ENCODE measurements around the gene PDE4D. TPM values are rescaled to one million over a fixed set of nuclear protein-coding genes. Genes with fewer than 3 reads are reported as not detected.

The PDE4D gene
- polyA plus RNA-seq (ENCODE audit: insufficient read length in 4 of 4): 10 to 100 TPM; 19.4 to 35.9 (median 23.1) TPM

DNA sequence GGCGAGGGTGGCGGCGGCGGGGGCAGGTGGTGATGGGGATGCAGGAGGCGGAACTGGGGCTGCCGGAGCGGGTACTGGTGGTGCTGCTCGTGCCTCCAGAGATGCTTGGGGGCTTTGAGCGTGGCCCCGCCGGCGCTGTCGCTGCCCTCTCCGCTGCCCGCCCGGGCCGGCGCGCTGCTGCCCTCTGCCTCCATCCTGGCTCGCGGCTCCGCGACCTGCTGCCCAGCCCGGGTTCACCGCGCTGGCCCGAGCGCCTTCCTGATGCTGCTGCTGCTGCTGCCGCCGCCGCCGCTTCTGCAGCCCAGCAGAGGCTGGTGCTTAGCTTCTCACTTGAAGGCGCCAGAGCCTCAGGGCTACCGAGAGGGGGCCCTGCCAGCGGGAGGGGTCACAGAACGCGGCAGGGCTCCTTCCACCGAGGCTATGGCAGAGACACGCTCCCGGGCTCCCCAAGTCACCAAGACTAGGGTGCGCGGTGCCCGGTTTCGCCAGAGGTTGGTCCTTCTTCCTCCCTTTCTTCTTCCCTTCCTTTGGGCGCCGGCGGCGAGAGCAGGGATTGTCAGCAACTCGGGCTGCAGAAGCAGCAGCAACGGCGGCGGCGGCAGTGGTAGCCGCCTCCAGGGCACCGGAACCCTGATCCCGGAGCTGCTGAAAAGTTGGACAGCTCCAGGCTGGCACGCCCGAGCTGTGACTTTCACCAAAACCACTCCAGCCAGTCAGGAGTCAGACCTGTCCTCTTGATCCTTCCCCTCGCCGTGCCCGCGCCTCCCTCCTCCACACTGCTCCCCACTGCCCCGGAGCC is at the start of gene PDE4D:
Gene PDE4D, minus strand, starts transcription at position 298 of the 799 bp plus-strand sequence.
- DNase-seq (ENCODE audit: low read depth in 4 of 4, low spot score in 2 of 4): peak; percentile 34 to 69 (median 51)

DNA sequence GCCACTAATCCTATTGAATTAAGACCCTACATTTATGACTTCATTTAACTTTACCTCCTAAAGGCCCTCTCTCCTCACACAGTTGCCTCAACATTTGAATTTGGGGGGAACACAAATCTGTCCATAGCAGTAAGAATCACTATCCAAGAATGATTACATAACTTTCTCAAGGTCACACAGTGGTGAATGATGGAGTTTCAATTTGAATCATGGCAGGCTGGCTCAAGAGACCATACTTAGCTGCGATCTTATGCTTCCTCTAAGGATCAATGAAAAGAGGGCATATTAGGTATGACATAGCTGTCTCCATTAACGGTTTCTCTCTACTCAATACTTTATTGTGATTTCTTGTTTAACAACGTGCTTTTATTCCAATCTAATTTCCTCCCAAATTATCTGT is 44.1 kb upstream of the PDE4D start:
- DNase-seq (ENCODE audit: low read depth in 4 of 4, low spot score in 2 of 4): no peak

DNA sequence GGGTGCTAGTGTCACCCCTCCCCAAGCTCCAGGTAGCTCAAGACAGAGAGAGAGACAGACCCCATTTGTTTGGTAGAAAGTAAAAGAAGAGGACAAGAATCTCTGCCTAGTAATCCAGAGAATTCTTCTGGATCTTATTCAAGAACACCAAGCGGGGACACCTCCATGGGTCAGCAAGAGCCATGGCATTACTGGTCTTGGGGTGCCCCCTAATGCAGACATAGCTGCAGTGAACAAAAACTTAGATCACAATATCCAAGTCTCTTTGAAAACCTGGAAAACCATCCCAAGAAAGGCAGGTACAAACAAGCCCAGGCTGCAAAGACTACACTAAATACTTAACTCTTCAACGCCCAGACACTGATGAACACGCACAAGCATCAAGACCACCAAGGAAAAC is 29.9 kb upstream of the PDE4D start:
- DNase-seq (ENCODE audit: low read depth in 4 of 4, low spot score in 2 of 4): no peak

DNA sequence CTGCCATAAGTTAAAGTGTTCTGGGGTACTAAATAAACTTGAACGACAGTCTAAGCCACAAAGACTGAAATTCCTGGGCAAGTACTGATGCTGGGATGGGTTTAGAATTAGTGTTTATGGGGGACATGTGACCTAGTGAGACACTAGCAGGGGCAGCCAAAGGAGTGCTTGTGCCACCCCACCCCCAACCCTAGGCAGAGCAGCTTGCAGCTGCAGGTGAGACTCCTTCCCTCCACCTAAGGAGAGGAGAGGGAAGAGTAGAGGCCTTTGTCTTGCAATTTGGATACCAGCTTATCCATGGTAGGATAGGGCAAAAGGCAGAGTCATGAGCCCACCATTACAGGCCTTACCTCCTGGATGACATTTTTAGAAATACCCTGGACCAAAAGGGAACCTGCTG is 28.7 kb upstream of the PDE4D start:
- no peak for DNase-seq (ENCODE audit: low read depth in 4 of 4, low spot score in 2 of 4)

DNA sequence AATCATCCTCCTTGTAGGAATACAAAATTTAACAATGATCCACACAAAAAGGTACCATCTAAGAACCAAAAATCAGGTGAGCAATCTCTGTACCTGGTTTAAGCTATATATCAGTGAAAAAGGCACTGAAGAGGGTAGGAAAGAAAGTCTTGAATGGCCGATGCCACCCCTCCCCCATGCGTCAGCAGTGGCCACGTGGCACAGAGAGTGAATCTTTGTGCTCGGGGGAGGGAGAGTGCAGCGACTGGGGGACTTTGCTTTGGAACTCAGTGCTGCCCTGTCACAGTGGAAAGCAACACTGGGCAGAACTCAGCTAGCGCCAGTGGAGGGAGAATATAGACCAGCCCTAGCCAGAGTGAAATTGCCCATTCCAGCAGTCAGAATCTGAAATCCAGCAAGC is 28.3 kb upstream of the PDE4D start:
- DNase-seq (ENCODE audit: low read depth in 4 of 4, low spot score in 2 of 4): no peak

DNA sequence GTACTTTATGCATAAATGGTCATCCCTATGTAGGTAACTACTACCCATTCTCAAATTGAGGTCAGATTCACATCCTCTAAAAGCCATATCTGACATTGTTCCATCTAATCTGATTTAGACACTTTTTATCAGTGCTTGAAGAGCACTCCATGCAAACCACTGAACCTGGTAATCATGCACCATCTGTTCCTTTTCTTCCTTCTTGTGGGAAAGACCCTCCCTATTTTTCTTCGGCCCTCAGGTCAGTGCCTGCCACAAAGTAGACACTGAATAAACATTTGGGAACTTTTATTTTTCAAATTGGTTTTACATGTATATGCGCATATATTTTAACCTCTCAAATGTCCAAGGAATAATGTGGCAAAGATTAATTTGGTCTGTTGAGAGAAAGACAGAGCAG is 26.0 kb upstream of the PDE4D start:
- DNase-seq (ENCODE audit: low read depth in 4 of 4, low spot score in 2 of 4): no peak

DNA sequence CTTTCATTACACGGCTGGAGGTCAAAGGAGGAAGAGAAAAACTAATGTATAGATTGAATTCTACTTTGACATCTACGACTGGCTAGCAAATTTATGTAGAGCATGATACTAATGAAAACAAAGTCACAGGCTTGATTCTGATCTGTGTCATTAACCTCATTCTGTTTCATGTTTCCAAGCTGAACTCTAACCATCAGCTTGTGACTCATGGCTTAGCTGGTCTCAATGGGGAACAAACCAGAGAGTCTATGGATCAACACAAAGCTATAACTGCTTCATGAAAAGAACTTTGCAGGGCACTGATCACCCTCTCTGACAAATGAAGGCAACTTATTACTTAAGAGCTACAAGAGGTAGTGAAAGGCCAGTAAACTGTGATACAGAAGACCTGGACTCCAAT is 23.6 kb upstream of the PDE4D start:
- DNase-seq (ENCODE audit: low read depth in 4 of 4, low spot score in 2 of 4): no peak

DNA sequence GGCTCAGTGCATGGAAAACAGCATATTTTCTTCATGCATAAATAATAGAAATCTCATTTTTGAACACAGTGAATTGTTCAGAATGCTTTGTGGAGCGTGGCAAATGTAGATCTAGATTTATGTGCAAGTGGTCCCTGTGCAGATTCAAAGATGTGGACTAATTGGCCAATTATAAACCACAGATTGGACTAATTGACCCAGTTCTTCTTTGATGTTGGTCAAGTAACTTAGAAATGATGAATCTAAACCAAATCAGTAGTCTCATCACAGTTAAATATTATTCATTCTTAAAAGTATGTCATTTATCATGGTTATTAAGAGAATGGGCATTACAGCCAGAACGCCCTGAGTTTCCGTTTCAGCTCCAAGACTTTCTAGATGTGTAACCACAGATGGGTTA is 11.7 kb upstream of the PDE4D start:
- DNase-seq (ENCODE audit: low read depth in 4 of 4, low spot score in 2 of 4): no peak

DNA sequence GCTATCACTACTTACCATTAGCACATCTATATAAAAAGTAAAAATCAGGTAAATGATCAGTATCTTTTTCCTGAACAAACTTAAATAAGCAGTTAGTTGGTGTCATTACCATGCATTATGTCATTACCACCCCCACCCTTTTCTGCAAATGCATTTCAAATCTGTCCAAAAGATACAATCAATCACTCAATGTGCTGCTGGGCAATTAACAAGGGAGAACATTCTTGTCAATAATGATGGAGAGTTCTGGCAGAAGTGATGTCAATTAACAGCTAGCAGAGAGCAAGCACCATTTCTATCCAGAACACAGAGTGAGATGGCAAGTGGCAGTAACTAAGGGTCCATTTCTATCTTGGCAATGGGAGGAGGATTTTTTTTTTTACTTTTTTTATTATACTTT is 3.5 kb upstream of the PDE4D start:
- no peak for DNase-seq (ENCODE audit: low read depth in 4 of 4, low spot score in 2 of 4)

DNA sequence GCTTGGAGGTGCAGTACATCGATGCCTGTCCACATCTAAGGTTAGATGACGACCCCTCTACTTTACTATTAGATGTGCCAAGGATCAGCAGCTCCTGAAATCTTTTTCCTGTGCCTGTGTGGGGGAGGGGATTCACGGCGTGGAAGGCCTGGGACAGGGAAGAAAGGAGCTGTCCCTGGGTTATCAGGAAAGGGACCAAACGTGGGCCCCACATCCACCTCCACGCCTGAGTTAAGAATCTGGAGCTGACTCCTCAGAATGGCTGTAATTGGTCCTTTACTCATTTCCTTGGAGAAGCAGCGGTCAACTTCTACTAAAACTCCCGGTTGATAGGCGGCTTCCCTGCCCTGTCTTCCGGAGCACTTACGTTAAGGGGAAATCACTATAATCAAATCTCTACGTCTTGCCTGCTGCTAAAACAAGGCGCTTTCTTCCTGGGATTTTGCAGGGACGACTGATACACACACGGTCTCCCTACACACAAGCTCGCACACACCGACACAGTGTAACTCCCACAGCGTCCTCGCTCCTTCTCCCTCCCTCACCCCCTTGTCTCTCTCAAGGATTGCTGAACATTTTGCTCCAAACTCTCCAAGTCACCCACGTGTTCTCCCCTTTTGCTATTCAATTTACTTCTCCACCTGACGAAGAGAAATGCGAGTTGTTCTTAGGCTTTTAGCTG is 1.4 kb downstream of the PDE4D start:
- DNase-seq (ENCODE audit: low read depth in 4 of 4, low spot score in 2 of 4): no peak

DNA sequence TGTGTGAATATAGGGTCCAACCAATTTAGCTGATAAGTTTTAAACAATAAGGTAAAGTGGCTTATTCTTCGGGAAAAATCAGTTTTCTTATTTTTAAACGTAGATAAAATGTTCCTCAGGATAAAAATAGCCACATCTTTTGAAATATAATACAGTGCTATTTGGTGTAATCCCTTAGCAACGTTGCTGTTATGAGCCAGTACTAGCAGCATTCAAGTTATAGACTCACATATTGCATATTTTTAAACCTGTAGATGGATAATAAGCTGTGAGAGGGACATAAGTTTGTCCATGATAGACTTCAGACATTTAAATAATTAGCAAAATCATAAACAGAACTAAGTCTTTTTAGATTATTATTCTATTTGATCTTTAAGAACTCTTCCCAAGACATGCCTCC is 6.3 kb downstream of the PDE4D start:
- no peak for DNase-seq (ENCODE audit: low read depth in 4 of 4, low spot score in 2 of 4)

DNA sequence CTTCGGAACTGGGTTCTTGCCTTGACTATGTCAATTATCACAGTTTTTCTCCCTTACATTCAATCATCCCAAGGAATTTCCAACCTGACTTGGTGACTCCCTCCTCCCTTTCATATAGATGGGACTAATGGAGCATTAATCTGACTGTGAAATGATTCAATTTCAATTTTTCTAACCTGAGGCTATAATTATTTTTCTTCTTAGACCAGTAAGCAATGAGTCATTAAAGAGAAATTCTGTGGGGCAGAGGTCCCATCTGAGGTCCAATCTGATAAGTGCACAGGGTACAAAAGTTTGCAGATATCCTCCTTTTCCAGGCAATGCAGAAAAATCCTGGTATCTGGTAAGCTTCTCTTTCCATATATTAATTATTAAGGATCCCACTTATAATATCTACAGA is 18.9 kb downstream of the PDE4D start:
- no peak for DNase-seq (ENCODE audit: low read depth in 4 of 4, low spot score in 2 of 4)

DNA sequence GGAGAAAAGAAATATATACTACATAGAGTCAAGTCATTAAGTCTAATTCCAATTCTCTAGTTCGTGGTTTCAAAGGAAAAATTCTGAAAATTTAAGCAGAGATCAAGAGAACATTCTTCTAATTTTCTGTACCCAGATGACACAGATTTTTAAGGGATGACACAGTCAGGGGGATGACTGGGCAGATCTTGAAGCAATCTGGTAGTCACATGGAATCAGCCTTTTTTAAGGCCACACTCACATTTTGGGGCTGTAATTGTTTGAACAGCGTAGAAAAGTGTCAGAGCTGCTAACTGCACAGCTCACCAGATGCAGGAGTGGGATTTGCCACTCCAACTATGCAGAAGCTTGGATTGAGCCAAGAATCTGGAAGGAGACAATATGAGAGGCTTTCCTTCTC is 20.4 kb downstream of the PDE4D start:
- DNase-seq (ENCODE audit: low read depth in 4 of 4, low spot score in 2 of 4): no peak

DNA sequence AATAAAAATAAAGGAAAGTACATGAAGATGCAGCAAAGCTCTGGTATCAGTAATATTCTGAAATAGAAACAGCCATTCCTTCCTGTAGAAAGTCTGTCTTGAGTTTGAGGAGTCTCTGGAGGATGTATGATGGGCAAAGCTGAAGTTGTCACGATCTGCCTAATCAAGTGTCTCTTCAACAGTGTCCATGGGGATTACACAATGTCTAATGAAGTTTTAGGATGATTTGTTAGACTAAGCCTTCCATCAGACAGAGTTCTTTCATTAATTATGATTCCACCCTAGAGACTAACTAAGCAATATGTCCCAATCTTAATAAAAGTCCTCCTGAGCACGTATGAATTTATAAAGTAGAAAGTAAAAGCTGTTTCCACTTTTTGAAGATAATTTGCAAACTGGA is 26.9 kb downstream of the PDE4D start:
- DNase-seq (ENCODE audit: low read depth in 4 of 4, low spot score in 2 of 4): no peak

DNA sequence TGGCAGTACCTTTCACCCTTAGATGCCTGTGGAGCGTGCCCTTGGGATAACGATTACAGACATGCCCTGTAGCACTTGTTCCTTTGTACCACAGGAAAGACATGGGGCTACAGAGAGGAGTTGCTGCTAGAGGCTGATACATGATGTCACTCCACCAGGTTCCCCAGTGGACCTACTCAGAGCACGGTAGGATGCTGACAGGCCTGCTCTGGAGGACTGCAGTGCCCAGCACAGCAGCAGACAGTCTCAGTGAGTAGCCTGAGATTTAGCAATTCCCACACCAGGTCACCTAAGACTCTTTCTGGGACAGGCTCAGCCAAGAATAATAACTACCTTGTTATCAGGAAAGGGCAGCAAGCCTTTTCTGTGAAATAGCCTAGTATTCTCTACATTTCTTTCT is 28.8 kb downstream of the PDE4D start:
- no peak for DNase-seq (ENCODE audit: low read depth in 4 of 4, low spot score in 2 of 4)

DNA sequence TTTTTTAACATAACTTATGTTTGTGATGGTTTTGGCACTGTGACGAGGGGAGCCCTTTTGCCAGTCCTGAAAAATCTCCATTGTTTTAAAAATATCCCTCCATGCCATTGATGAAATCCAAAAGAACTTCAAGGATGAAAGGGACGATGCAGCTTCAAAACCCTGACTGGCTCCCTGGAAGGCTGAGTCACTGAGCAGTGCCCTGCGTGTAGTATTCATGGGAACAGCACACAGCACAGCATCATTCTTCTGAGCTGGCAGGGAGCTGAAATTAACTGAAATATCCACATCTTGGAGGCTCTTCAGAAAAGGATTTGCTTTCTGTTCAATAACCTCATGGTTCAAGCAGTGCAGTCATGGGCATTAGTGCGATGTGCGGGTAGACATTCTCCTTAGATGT is 29.7 kb downstream of the PDE4D start:
- DNase-seq (ENCODE audit: low read depth in 4 of 4, low spot score in 2 of 4): no peak

DNA sequence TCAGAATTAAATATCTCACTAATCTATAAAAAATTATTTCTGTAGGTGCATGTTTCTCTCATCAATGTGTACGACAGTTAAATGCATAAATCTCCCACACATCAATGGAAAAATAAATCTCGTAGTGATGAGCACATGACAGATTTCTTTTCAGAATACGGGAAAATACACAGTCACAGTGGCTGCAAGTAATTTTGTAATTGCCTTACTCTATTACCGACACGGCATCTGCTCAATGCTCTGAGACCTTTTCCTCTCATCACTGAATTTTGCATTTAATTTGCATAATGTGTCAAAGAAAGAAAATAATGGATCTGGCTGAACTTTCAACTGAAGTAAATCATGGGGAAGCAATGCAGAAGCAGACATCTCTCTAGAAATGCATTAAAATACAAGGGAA is 37.2 kb downstream of the PDE4D start:
- no peak for DNase-seq (ENCODE audit: low read depth in 4 of 4, low spot score in 2 of 4)

DNA sequence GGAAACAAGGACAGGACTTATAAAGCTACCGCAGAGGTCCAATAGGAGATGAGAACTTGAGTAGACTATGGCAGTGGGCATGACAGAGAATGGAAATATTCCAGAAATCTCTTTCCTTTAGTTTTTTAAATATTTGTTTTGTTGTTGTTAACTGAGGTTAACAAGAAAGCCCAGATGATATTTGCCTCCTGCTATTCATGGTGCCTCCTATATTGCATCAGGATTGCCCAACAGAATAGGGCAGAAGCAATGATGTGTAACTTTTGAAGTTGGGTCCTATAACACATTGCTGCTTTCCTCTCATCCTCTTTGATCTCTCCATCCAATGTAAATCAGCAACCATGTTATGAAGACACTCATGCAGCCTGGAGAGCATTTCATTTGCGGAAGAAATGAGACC is 42.8 kb downstream of the PDE4D start:
- DNase-seq (ENCODE audit: low read depth in 4 of 4, low spot score in 2 of 4): no peak

DNA sequence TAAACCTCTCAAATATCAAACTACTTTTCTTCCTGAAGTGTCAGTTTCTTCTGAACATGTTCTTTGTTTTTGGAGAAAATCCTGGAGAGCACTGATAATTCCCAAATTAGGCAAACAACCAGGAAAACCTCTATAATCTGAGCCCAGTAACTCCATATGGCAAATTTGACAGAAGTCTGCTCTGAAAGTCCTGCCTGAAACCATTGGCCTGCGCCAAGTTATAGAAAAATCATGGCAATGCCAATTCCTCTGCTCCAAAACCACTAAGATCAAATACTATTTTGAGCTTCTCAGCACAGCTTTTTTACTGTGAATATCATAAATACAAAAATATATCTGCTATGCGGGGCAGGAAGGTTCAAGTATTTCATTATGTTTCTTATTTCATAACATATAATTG is 45.9 kb downstream of the PDE4D start:
- DNase-seq (ENCODE audit: low read depth in 4 of 4, low spot score in 2 of 4): no peak

DNA sequence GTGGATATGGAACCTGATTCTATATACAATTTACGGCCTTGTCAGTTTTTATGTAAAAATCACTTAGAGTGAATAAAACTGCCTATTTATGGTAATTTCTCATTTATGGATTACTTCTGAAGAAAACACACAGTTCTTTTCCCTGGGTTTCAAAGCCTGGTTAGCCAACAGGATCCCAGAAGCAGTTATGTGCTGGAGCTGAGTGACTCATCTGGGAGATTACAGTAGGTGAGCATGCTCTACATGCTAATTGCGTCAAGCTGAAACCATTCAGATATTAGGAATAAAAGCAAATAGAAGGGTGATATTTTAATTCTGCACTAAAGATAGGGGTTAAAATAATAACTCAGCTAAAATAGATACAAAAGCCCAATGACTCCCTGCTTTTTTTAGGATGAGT is 47.8 kb downstream of the PDE4D start:
- DNase-seq (ENCODE audit: low read depth in 4 of 4, low spot score in 2 of 4): no peak

DNA sequence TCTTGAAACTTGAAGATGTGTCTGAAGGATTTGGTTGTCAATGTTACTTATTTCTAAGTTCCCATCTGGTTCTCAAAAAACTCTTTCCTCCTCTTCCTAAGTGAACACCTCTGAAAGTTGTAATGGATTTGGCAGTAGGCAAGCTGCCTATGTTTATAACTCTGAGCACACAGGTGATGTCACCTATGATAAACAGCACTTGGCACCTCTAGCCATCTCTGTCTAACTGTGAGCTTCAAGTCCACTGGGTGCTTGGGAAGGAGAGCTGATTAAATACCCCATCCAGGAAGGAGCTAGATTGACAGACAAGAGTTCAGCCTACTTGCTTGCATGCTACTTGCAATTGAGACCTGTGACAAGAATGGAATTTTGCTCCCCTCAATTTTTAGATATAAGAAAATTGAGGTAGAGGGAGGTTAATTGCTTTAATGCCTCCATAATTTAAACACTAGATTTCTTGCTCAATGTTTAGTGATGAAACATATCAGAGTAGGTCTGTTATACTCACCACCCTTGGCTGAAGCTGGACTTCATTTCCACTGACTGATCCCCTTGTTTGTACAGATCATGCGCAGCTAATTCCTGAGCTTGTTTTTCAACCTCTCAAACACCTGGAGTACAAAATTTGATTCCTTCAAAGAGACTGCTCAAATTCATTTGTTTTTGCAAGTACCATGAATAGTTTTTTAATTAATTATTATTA is 49.9 kb downstream of the PDE4D start:
- no peak for DNase-seq (ENCODE audit: low read depth in 4 of 4, low spot score in 2 of 4)

DNA sequence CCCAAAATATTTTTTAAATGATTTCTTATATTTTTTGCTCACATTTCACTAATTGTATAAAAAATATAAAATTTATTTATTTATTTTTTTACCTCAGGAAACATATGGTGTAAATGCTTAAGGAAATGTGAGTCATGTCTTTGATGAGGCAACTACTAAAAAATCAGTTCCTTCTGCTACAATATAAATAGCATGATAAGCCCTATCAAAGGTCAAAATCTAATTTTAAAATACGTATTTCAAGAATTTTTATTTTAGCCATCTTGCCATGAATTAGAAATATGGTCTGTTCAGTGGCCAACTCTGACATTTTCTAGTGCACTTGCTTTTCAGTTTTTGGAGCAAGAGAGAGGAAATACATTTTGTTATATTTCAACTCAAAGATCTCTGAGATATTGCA is 50.5 kb downstream of the PDE4D start:
- DNase-seq (ENCODE audit: low read depth in 4 of 4, low spot score in 2 of 4): no peak

Data from left renal cortex interstitium (tissue), 4 donors.